Activated CD4-positive, alpha-beta memory T cell treated with anti-CD3 and anti-CD28 coated beads, Interleukin-2, amount 10 ng/mL, durations not matched to agents 7 days and 5 days (primary cell): ENCODE data around the gene STK25. TPM values are rescaled to one million over a fixed set of nuclear protein-coding genes. Genes with fewer than 3 reads are reported as not detected.
A peak's percentile ranks its signal among the peaks of the same experiment; 100 is the strongest.

Experiments
- CTCF ChIA-PET: fragments of 350-600 bp; sonication (Branson Sonifier 250); formaldehyde crosslinking; loops from one replicate; lab custom pipeline; 2021; ENCODE audit warnings: antibody characterized with exemption, inconsistent platforms; lab: Charles Lee
- POLR2A ChIA-PET: fragments of 350-600 bp; sonication (Branson Sonifier 250); formaldehyde crosslinking; loops from one replicate; lab custom pipeline; 2021; ENCODE audit warnings: antibody characterized with exemption; lab: Charles Lee
- DNase-seq: peaks from one replicate; pipeline ENCODE4 v3.0.0-alpha.2; 2020
- H3K27ac Mint-ChIP-seq: one replicate; pipeline ENCODE4 v1.8.0; 2021; ENCODE audit warnings: mild to moderate bottlenecking, mixed read lengths
- H3K27me3 Mint-ChIP-seq: one replicate; pipeline ENCODE4 v1.8.0; 2021; ENCODE audit warnings: mixed read lengths
- H3K36me3 Mint-ChIP-seq: one replicate; pipeline ENCODE4 v1.8.0; 2021; ENCODE audit warnings: low read depth, mixed read lengths
- H3K4me1 Mint-ChIP-seq: one replicate; pipeline ENCODE4 v1.8.0; 2021; ENCODE audit warnings: mixed read lengths
- H3K4me3 Mint-ChIP-seq: one replicate; pipeline ENCODE4 v1.8.0; 2021; ENCODE audit warnings: mild to moderate bottlenecking, mixed read lengths
- H3K9me3 Mint-ChIP-seq: one replicate; pipeline ENCODE4 v1.8.0; 2021; ENCODE audit warnings: mixed read lengths
- total RNA-seq, 2 experiments: library from RNA; stranded (reverse); gene quantifications; one replicate each; pipeline ENCODE4 v1.2.3, GENCODE V29; 2021

Gene STK25
- total RNA-seq, 2 experiments from 2014 or later = 98.8 to 108 TPM

DNA sequence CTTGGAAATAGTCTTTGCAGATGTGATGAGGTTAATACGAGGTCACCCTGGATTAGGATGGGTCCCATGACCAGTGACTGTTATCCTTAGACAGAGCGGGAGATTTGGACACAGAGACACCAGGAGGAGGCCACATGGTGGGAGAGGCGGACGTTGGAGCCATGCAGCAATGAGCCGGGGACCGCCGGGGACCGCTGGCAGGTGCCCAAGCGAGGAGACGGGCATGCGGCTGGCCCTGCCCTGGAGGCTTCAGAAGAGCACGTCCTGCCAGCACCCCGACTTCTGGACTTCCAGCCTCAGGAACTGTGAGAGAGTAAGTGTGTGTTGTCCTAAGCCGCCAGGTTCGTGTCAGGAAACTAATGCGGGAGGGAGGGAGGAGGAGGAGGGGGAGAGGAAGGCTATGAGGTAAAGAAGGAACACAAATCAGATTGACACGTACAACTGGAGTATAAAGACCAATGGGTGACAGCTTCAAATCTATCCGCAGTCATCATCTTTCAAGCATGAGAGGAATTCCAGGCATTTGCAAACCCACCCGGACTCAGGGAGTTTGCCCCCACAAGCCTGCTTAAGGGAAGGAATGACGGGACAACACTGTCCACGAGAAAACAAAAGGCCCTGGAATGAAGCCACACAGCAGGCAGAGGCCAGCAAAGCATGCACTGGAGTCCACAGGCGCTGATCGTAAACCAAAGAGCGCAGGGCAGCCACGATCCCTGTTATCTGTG lies 38.6 kb upstream of the STK25 start:
- POLR2A ChIA-PET = interaction anchor here (0.6 kb wide), 1 partner anchor 10 kb away, joined by 3 read pairs; no protein-coding TSS in a partner anchor
- Mint-ChIP-seq H3K27ac (no peak overlapping the region), H3K36me3 (no peaks in the 10 kb centered on the region), H3K4me3 (no peak overlapping the region), H3K9me3 (no peaks in the 10 kb centered on the region), H3K4me1 (no peaks in the 10 kb centered on the region), H3K27me3 (peaks cover 10% of the 10 kb centered on the region)
- CTCF ChIA-PET = no interaction called here
- DNase-seq = no peak

DNA sequence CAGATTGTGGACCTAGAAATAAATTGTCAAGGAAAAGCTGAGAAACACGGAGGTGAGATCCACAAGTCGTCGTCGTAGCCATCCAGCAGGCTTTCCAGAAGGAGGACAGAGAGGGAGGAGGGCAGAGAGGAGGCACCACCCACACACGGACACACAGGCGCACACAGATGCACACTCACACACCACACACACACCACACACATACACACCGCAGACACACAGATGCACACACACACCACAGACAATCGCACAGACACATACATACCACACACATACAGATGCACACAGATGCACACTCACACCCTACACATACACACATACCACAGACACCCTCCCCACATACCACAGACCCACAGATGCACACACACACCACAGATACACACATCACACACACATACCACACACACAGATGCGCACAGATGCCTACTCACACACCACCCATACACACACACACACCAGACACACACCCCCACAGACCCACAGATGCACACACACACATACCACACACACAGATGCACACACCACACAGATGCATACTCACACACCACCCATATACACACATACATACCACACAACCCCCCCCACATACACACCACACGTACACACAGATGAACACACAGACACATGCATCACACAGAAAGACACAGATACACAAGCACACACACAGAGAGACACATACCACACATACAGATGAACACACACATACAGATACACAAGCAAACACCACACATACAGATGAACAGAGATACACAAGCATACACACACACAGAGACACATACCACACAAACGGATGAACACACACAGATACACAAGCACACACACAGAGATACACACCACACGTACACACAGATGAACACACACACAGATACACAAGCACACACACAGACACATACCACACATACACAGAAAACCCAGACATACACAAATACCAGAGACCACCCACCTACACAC lies 37.4 kb upstream of the STK25 start:
- POLR2A ChIA-PET = no interaction called here
- CTCF ChIA-PET = no interaction called here

DNA sequence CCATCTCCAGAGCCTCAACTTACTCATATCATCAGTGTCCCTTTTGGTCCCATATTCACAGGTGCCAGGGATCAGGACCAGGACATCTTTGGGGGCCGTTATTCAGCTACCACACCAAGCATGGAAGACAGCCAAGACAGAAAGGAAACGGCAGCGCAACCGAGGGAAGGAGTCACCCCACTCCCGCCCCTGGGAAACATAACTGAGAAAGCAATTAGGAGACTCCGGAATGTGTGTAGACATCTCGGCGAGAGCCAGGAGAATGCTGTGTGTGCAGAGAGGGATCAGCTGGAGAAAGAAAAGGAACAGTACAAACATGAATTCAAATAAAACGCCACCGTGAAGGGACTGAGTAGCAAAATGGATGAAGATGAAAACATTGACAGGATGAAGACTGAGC lies 36.7 kb upstream of the STK25 start:
- Mint-ChIP-seq H3K4me3 (no peak overlapping the region), H3K36me3 (no peaks in the 10 kb centered on the region), H3K27ac (no peak overlapping the region), H3K27me3 (peaks cover 16% of the 10 kb centered on the region), H3K4me1 (peaks cover 3% of the 10 kb centered on the region), H3K9me3 (no peaks in the 10 kb centered on the region)
- POLR2A ChIA-PET = no interaction called here
- DNase-seq = no peak
- CTCF ChIA-PET = no interaction called here

More for the DNA sequence above, 37.4 kb upstream of the STK25 start:
- Mint-ChIP-seq H3K27ac (no peak overlapping the region), H3K36me3 (no peaks in the 10 kb centered on the region), H3K4me3 (no peak overlapping the region), H3K4me1 (no peaks in the 10 kb centered on the region), H3K27me3 (peaks cover 10% of the 10 kb centered on the region), H3K9me3 (no peaks in the 10 kb centered on the region)
- no peak for DNase-seq

DNA sequence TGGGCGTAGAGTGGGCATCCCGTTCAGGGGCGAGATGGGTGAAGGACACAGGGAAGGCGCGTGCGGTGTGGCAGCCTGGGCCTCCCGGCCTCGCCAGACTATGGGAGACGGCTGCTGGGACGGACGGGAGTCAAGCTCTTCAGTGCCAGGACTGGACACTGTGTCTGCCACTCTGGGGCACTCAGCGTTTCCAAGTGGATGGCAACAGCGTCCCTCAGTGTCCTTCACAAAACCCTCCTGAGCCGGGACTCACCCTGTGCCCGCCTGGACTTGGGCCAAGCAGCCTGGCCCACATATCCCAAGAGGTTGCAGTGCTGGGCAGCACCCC lies 33.9 kb upstream of the STK25 start:
- Mint-ChIP-seq H3K4me1 (peaks cover 3% of the 10 kb centered on the region), H3K27ac (no peak overlapping the region), H3K27me3 (peaks cover 17% of the 10 kb centered on the region), H3K9me3 (no peaks in the 10 kb centered on the region), H3K36me3 (no peaks in the 10 kb centered on the region), H3K4me3 (no peak overlapping the region)
- no peak for DNase-seq
- POLR2A ChIA-PET = no interaction called here
- CTCF ChIA-PET = no interaction called here

DNA sequence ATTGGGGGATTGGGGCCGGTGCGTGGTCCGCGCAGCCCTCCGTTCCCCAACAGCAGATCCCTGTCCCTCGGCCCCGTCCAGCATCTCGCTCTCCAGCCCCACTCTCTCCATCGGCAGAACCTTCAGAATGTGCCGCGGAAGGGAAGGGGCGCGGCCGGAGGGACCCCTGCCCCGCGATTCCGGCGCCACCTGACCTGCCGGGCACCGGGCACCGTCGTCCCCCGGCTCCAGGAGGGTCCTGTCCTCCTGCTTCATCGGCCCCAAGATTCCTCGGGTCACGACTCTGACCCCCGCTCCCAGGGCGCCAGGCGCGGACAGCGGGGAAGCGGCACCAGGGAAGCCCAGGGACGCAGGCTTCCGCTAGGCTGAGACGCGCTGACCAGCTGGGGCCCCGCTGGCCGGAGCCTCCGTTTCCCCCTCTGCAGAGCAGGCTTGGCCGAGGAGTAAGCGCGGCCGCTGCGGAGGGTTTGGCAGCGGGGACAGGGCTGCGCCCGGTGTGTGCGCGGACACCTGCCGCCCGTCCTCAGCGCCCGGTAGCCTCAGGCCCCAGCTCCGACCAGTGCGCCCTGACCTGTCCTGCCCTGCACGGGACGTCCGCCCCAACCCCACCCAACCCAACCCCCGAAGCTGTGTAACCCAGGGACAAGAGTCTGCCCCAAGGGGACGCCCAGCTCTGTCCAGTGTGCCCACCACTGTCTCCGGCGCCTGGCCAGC lies 33.3 kb upstream of the STK25 start:
- DNase-seq = no peak
- Mint-ChIP-seq H3K36me3 (no peaks in the 10 kb centered on the region), H3K27me3 (peaks cover 17% of the 10 kb centered on the region), H3K4me3 (no peak overlapping the region), H3K9me3 (no peaks in the 10 kb centered on the region), H3K4me1 (peaks cover 3% of the 10 kb centered on the region), H3K27ac (no peak overlapping the region)
- ChIA-PET CTCF (no interaction called here), POLR2A (no interaction called here)

DNA sequence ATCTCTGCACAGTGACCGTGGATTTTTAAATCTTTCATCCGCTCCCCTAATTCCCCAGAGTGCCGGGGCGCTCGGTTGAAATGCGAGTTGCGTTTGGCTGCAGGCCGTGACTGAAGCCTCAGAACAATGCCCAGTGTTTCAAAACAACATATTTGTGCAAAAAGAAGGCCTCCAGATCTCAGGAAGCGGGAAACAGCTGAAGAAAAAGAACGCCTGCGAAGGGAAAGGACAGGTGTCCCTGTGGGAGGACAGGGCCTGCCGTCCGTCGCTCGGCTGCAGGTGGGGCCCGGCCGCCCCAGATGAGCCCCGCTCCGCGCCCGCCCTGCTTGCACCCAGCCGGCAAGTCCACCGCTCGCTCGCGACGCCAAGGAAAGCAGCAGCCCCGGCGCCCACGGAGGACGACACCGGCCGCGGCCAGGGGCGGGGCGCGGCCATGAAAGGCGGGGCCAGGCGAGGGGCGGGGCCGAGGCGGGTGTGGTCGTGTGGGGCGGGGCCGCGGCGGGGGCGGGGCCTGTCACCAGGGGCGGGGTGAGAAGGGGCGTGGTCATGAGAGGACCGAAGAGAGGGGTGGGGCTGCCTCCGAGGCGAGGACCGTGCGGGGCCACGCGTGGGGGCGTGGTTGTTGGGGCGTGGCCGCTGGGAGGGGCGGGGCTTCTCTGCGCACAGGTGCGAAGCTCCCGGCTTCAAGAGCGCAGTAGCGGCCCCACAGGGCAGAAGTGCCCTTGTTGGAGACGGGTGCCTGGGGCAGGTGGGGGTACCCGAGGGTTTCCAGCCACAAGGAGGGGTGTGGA lies 32.6 kb upstream of the STK25 start:
- Mint-ChIP-seq H3K4me1 (peaks cover 3% of the 10 kb centered on the region), H3K36me3 (no peaks in the 10 kb centered on the region), H3K9me3 (no peaks in the 10 kb centered on the region), H3K27me3 (peaks cover 17% of the 10 kb centered on the region), H3K4me3 (no peak overlapping the region), H3K27ac (no peak overlapping the region)
- ChIA-PET POLR2A (no interaction called here), CTCF (no interaction called here)
- DNase-seq = peak; percentile 65

DNA sequence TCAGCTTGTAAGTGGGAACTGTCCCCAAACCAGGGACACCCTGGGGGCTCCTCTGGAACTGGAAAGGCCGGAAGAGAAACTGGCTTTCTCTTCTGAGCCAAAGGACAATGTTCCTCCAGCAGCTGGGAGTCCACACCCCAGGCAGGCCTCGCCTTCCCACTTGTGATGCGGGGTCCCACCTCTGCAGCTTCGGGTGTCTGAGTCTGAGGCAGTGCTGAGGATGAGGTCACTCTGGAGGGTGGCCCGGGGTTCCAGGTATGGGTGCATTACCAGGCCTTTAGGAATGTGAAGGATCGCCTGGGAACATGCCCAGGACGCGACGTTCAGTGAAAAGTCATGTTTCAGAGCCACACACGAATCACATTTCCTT lies 32.0 kb upstream of the STK25 start:
- Mint-ChIP-seq H3K4me3 (no peak overlapping the region), H3K27me3 (peaks cover 17% of the 10 kb centered on the region), H3K9me3 (no peaks in the 10 kb centered on the region), H3K27ac (no peak overlapping the region), H3K4me1 (peaks cover 3% of the 10 kb centered on the region), H3K36me3 (no peaks in the 10 kb centered on the region)
- POLR2A ChIA-PET = no interaction called here
- no peak for DNase-seq
- CTCF ChIA-PET = no interaction called here

DNA sequence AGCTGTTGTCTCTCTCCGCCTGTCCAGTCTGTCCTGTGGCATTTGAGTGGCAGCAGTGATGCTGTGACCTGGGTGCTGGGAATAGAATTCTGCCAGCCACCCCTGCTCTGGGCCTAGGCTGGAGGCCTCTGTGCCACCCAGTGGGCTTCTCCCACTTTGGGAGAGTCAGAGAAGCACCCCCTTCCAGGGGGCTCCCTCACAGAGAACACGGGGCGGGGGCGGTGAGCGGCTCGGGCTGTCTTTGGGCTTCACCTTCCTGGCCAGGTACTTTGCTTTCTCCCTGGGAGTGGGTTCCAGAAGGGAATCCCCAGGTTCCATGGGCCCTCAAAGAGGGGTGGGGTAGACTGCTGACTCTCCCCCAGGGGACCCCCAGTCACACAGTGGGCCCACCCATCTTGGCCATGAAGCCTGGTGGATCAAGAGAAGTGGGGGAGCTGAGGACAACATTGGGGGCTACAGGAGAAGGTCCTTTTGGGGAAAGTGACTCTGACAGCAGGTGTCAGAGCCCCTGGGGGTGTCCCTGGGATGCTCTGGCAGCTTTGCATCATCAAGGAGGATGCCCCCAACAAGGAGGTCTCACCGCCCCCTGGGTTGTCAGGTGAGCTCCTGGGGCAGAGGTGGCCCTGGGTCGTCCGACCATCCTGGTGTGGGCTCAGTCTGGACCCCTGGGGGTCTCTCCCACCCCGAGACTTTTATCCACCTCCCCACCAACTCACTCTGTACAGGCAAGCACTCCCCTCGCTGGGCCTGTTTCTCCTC lies 31.4 kb upstream of the STK25 start:
- peaks cover 17% of the 10 kb centered on the region for H3K27me3 Mint-ChIP-seq
- no peaks in the 10 kb centered on the region for H3K36me3 Mint-ChIP-seq
- no peaks in the 10 kb centered on the region for H3K9me3 Mint-ChIP-seq
- H3K27ac Mint-ChIP-seq = no peak overlapping the region
- no peak for DNase-seq
- no peak overlapping the region for H3K4me3 Mint-ChIP-seq
- CTCF ChIA-PET = no interaction called here
- POLR2A ChIA-PET = no interaction called here
- peaks cover 3% of the 10 kb centered on the region for H3K4me1 Mint-ChIP-seq

DNA sequence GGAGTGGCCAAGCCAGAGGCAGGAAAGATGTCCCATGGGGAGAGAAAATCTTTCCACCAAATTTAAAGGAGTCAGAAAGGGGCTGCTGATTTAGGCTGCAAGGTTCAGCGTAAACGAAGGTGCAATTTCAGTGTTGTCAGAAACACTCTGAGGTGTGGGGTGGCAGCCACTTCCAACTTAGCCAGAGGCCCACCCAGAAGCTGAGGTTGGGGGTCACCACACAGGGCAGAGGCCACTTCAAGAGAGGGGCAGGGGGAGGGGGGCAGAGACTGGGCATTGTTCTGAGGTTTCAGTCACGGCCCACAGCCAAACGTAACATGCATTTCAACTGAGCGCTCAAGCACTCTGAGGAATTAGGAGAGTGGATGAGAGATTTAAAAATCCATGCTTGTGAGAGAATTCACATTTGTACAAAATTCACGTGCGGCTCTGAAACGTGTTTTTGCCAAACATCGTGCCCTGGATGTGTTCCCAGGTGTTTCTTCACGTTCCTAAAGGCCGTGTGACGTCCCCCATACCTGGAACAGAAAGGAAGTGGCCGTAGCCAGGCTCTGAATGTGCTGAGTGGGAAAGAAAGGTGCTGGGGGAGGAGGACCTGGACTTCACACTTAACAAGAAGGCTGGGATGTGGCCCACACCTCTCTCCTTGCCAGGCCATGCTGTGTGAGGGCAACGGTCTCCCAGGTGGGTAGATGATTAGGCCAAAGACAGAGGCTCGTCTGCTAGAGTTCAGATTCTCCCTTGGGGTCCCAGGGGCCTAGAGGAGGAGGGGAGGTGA lies 30.6 kb upstream of the STK25 start:
- DNase-seq = no peak
- ChIA-PET CTCF (no interaction called here), POLR2A (no interaction called here)
- Mint-ChIP-seq H3K4me3 (no peak overlapping the region), H3K4me1 (peaks cover 3% of the 10 kb centered on the region), H3K27me3 (peaks cover 17% of the 10 kb centered on the region), H3K36me3 (no peaks in the 10 kb centered on the region), H3K9me3 (no peaks in the 10 kb centered on the region), H3K27ac (no peak overlapping the region)

DNA sequence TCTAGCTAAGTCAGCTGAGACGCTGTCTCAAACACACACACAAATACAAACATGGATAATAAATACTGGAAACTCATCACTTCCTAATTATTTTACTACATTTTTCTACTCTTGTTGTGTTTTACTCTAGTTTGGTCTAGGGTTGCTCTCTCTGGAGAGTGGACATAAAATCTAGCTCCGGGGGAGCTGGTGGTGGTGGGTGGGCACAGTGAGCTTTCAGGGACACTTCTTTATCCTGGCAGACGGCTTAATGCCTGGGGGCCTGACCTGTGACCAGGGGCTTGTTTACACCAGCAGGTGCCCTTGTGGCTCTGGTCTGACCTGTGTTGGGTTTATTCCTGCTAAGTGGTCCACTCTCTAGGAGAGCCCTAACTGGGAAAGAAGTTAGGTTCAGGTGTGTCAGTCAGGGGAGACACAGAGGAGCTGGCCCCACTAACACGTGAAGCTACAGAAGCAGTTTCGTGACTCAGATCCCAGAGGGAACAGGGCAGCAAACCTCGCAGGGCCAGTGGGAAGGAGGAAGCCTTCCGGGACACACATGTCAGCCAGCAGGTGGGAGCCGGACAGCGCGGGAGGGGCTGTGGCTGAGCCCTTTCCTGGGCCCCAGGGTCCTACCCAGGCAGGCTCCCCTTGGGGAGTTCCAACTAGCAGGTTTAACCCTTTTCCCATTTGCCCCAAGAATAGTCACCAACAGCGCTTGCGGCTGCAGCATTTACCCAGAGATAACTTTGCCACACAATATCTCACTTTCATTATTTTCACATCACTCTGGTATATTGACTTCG lies 27.7 kb upstream of the STK25 start:
- H3K27me3 Mint-ChIP-seq = peaks cover 11% of the 10 kb centered on the region
- DNase-seq = no peak
- H3K9me3 Mint-ChIP-seq = no peaks in the 10 kb centered on the region
- H3K27ac Mint-ChIP-seq = no peak overlapping the region
- H3K4me3 Mint-ChIP-seq = no peak overlapping the region
- POLR2A ChIA-PET = no interaction called here
- CTCF ChIA-PET = no interaction called here
- peaks cover 3% of the 10 kb centered on the region for H3K4me1 Mint-ChIP-seq
- H3K36me3 Mint-ChIP-seq = no peaks in the 10 kb centered on the region

DNA sequence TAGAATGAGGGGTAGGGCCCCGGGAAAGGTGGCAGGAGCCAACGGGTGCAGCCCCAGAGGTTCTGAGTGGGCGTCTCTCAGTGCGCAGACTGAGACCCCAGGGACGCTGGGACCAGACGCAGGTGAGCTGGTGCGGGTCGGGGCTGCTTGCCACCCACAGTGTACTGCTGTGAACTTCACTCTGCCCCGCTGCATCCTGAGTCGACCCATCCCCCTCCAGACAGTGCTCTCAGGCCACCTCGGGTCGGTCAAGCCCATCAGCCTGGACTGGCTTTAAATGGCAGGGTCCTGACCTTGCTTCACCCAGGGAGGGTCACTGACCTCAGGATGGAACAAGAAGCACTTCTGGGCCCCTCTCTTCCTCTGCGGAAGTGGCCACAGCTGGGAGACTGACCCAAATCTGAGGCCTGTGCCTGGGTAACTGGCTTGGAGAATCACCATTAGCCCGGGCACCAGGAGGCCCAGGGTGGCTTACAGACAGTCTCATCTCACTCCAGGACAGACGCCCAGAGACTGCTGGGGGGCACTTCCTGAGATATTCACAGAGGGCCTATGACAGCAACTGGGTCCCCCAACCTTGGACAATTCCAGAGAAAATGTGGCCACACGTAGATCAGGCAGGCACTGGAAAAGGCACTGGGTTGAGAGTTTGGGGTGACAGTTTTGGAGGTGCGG lies 26.5 kb upstream of the STK25 start:
- Mint-ChIP-seq H3K36me3 (no peaks in the 10 kb centered on the region), H3K27ac (no peak overlapping the region), H3K9me3 (no peaks in the 10 kb centered on the region), H3K27me3 (peaks cover 6% of the 10 kb centered on the region), H3K4me3 (no peak overlapping the region), H3K4me1 (no peaks in the 10 kb centered on the region)
- ChIA-PET CTCF (no interaction called here), POLR2A (no interaction called here)
- no peak for DNase-seq
